HG03066 (cell line): Measurements from ENCODE around the gene BCL2L13.
"Not testable (repeated sequence)": the region's sequence is repeated elsewhere in the genome, so short reads cannot be mapped to it uniquely, and the experiment has no call there.

Experiments used
- ATAC-seq: cut with Tn5 transposase; IDR thresholded peaks from one replicate; pipeline ENCODE4 v1.9.1; 2021; ENCODE audit warnings: low read depth; ENCODE audit not compliant: unreplicated experiment

BCL2L13 gene

GRCh38 chr22:17692841-17693240, 54.3 kb downstream of the BCL2L13 start:
- ATAC-seq = no peak

DNA sequence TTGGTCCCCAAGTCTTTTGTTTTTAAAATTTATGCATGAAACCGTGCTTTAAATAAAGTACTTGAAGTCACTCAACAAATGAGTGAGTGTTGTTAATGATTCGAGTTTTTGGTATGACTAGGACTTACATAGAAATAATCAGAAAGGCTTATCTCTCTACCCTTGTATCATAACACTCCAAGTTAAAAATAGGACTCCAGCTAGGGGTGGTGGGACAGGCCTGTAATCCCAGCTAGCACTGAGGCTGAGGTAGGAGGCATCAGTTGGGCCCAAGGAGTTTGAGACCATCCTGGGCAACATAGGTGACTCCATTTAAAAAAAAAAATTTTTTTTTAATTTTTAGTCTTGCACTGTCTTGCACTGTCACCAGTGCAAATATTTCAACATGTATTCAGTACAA, 55.6 kb downstream of the BCL2L13 start:
- ATAC-seq = no peak

DNA sequence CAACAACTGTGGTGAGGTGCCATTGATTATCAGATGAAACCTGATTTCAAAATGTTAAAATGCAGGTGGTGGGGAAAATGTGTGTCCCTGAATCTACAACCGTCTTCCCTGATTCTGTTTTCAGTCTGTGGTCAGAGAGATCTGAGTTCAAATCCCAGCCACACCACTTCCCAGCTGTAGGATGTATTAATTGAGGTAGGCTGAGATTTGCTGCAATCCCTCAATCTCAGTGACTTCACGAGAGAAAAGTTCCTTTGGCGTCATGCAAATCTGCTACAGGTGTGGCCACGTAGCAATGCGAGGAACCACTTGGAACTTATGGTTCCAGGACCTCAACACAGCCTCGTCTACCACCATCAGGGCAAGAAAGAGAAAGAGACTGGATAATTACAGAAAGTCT, 56.2 kb downstream of the BCL2L13 start:
- no peak for ATAC-seq

DNA sequence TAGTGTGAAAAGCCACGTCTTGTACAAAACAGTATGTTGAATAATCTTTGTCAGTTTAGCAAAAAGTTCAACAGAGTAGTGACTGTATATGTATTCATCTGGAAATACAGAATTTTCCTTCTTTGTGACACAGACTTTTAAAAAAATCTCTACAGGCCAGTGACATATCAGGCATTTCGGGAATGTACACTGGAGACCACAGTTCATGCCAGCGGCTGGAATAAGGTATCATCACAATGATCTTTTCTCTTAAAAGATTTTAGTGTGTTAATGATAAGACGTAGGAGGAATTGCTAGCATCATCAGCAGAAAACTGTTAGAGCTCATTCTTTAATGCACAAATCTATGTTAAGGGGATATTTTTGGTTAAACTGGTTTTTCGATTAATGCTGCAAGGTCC, 57.4 kb downstream of the BCL2L13 start:
- no peak for ATAC-seq

GRCh38 chr22:17697196-17697595, 58.6 kb downstream of the BCL2L13 start:
- ATAC-seq = not testable (repeated sequence)

DNA sequence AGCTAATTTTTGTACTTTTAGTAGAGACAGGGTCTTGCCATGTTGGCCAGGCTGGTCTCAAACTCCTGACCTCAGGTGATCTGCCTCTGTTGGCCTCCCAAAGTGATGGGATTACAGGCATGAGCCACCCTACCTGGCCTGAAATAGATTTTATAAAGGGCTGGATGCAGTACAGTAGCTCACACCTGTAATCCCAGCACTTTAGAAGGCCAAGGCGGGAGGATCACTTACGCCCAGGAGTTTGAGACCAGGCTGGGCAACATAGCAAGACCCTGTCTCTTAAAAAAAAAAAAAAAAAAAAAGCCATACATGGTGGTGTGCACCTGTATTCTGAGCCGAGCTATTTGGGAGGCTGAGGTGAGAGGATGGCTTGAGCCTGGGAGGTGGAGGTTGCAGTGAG, 59.7 kb downstream of the BCL2L13 start:
- not testable (repeated sequence) for ATAC-seq

DNA sequence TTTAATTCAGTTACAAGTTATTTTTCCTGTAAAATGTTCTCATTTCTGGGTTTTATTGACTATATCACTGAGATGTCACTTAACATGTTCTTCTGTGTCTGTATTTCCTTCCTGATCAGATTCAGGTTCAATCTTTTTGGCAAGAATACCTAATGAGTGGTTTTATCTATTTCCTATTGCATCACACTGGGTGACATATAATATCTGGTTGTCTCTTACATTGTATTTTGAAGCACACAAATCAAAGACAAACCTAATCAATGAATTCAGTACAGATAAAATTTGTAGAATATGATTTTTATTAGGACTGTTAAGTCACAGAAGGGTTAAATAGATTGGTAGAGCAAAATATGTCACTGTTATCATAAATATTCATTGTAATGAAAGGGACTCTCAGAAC, 60.4 kb downstream of the BCL2L13 start:
- ATAC-seq = no peak

DNA sequence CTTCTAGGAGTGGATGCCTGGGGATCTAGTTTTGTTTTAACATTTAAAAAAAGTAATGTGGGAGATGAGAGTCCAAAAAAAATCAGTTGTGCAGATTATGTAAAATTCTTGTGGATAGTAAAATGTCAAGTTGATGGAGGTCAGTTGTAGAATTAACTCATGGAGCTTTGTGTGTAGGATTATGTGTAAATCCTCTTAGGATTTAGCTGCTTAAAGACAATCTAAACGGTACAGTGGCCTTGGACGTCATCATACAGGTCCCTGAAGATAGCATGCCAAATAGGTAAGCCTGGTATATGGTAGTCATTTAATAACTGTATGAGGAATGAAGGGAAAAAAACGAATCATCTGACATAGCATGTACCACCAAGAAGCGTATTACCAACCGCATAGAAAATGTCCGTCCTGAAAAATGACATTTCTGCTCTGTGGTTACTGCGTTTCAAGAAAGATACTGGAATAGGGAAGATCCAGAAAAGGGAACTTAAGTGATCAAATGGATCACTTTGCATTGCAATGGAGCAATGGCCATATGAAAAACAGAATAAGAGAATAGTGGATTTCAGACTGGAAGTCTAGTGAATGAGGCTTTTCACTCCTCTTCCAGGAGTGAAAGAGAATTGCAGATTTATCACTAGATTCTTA, 61.3 kb downstream of the BCL2L13 start:
- no peak for ATAC-seq

DNA sequence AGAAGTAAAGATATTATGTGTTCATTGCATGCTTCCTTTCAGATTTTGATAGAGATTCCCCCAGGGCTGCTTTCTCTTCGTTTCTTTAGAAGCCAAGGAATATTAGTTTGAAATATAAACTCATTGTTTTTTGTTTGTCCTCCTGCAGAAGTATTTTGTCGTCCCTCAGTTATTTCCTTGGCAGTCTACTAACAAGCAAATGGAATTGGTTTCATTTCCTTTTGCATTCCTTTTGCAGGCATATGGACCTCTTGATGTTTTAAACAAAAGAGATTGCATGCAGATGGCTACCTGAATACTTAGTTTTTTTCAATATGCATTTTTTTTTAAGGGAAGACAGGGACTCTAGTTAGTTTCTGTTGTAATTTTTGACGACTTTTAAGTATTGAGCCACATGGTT, 62.2 kb downstream of the BCL2L13 start:
- no peak for ATAC-seq

- no peak for ATAC-seq
Measured at GRCh38 chr22:17703811-17704210, 65.3 kb downstream of the BCL2L13 start.

DNA sequence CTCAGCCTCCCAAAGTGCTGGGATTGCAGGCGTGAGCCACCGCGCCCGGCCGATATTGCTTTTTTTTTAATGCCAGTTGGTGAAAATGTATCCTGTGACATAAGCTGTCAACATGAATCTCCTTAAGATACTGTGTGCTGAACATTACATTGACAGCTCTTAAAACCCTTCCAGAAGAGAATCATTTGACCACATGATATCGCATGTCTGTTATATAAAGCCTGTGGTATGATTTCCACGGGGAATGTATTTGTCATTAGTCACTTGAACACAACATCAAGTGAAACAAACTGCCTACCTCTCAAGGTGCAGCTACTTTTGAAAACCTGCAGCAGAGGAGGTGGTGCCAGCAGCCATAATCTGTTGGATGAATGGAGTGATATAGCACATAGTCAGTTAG, 67.0 kb downstream of the BCL2L13 start:
- no peak for ATAC-seq

DNA sequence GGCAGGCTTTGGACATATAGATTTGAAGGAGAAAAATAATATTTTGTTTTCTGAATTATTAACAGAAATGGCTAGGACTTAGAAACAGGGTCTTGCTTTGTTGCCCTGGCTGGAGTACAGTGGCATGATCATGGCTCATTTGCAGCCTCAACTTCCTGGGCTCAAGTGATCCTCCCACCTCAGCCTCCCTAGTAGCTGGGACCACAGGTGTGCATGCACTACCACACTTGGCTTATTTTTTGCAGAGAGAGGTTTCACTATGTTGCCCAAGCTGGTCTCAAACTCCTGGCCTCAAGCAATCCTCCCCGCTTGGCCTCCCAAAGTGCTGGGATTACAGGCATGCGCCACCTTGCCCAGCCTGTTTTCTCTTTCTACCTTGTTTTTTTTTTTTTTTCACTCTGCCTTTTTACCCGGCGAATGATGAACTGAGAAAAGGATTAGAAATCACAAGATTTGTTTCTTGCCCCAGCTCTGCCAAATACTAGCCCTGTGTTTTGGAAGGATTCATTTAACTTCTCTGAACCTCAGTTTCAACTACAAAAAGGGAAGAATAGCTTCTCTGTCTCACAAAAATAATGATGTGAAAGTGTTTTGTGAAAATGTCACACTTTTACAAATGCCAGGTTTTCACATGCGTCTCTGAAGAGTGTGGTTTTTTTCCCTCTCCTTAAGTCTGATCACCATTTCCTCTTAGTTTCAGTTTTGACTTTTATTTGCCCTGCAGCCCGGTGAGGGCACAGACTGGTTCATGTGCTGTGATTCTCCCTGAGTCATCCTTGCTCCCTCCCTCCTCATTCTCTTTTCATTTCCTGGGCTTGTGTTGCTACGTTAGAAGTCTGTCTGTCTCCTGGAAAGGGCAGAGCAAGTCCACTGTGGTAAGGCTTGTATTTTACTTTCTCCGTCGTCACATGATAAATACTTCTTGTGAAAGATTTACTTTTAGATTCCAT, 67.7 kb downstream of the BCL2L13 start:
- peak; percentile 84 for ATAC-seq

- ATAC-seq = no peak
Measured at GRCh38 chr22:17706947-17707346, 68.4 kb downstream of the BCL2L13 start.

- no peak for ATAC-seq
Measured at GRCh38 chr22:17707526-17707925, 69.0 kb downstream of the BCL2L13 start.

DNA sequence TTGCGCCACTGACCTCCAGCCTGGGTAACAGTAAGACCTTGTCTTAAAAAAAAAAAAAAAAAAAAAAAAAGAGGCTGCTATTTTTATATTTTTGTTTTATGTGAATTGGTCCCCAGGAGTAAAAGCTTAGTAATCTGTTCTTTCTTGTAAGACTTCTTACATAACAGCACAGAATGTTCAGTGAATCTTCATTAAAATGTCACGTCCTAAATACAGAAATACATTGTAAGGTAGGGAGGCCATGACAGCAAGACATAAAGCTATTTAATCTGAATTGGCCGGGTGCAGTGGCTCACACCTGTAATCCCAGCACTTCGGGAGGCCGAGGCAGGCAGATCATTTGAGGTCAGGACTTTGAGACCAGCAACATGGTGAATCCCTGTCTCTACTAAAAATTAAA, 71.5 kb downstream of the BCL2L13 start:
- ATAC-seq = no peak

DNA sequence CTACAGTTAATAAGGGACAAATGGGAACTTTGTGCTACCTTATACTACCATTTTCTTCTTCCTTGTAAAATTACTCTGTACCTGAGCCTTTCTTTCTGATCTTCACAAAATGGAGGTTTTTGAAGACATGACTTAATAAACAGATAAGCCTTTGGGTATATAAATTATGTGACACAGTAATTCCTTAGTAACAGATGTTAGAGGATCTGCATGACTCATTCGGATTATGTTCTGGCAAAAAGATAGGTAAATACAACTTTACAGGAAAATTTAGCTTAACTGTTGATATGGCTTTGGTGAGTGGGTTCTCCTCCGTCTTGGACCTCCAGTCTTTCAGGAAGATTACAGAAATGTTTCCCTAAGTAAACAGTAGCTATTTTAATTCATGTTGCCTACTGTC, 73.9 kb downstream of the BCL2L13 start:
- ATAC-seq = no peak

DNA sequence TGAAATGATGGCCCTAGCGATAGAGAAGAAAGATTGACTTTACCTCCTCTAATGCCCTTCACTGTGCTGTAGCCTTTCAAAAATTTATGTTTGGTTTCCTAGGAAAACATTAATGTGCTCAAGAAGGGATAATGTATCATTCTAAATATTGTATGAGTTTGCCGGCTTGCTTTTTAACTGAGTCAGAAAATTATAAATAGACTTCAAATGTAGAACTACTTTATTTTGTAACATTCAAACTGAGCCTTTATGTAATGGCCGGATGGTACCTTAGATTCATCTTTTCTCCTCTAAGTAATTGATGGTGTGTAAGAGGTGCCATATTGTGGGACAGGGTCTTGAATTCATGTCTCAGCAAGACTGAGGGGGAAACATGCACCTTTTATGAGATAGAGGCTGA, 78.0 kb downstream of the BCL2L13 start:
- ATAC-seq = no peak

DNA sequence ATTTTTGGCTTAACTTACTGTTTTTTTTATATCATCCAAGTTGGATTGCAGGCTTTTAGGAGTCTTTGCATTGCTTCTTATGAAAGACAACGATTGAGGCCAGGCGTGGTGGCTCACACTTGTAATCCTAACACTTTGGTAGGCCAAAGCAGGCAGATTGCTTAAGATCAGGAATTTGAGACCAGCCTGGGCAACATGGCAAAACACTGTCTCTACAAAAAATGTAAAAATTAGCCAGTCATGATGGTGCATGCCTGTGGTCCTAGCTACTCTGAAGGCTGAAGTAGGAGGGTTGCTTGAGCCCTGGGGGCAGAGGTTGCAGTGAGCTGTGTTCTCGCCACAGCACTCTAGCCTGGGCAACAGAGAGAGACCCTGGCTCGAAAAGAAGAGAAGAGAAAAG, 79.2 kb downstream of the BCL2L13 start:
- no peak for ATAC-seq

DNA sequence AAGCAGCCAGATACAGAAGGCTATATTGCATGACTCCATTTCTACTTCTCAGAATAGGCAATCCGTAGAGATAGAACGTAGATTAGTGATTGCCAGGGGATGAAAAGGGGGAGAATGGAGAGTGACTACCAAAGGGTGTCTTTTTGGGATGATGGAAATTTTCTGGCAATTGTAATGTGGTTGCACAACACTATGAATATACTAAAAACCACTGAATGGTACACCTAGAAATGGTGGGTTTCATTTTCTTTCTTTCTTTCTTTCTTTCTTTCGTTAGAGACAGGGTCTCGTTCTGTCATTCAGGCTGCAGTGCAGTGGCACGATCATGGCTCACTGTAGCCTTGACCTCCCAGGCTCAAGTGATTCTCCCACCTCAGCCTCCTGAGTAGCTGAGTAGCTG, 81.4 kb downstream of the BCL2L13 start:
- no peak for ATAC-seq

- no peak for ATAC-seq
Measured at GRCh38 chr22:17724241-17724640, 85.7 kb downstream of the BCL2L13 start.

DNA sequence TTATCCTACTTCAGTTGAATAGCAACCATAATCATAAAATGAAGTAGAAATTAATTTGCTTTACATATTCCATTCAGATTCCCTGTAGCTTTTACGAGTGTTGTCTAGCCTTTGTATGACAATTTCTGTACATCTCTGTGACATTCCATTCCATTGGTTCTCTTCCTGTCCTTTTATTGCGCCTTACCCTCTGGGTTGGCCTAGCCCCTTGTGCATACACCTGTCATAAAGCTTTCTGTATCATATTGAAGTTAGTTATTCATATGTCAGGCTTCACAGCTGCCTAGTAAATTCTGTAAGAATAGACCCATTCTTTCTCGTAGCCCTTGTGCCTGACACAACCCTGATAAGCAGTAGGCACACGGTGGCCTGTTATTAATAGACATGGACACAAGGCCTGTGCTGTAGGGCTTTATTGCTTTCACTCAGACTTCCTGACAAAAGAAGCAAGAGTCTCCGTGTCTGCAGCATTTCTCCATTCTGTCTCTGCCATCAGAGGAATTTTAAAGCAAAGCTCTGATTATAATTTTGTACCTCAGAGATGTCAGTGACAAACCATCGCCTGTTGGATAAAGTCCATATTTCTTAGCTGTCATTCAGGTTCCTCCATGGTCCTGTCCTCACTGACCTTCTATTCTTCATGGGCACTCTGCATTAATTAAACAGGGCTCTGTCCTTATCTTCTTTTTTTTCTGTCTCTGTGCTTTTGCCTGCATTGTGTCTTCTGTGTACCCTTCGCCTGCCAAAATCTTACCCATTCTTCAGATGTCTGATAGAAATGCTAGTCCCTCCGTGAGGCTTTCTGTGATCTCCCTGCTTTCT, 86.3 kb downstream of the BCL2L13 start:
- no peak for ATAC-seq
